Ramos (cell line): ENCODE results near the gene NUFIP1.
"Not testable (repeated sequence)": the region's sequence is repeated elsewhere in the genome, so short reads cannot be mapped to it uniquely, and the experiment has no call there.

Experiments
- in situ Hi-C: fragments of 300-500 bp; cut with MboI; formaldehyde crosslinking; loops from one replicate; pipeline ENCODE4 v1.14.3; 2022; ENCODE audit warnings: low sequenced_read_pairs; ENCODE audit not compliant: unreplicated experiment

NUFIP1 gene

GRCh38 chr13:44921931-44922758, 67.1 kb downstream of the NUFIP1 start:
- in situ Hi-C loops: no loop called here

- in situ Hi-C loops: no loop called here
Observed at GRCh38 chr13:44921246-44921877, 67.9 kb downstream of the NUFIP1 start.

GRCh38 chr13:44920013-44920412, 69.3 kb downstream of the NUFIP1 start:
- in situ Hi-C loops: no loop called here

- in situ Hi-C loops: no loop called here
Observed at GRCh38 chr13:44919104-44919804, 70.0 kb downstream of the NUFIP1 start.

- in situ Hi-C loops: no loop called here
Observed at GRCh38 chr13:44918326-44919103, 70.8 kb downstream of the NUFIP1 start.

- in situ Hi-C loops: no loop called here
Observed at GRCh38 chr13:44917589-44918325, 71.5 kb downstream of the NUFIP1 start.

- in situ Hi-C loops: no loop called here
Observed at GRCh38 chr13:44912278-44913016, 76.8 kb downstream of the NUFIP1 start.

GRCh38 chr13:44908712-44909111, 80.6 kb downstream of the NUFIP1 start:
- in situ Hi-C loops: no loop called here

GRCh38 chr13:44908266-44908665, 81.0 kb downstream of the NUFIP1 start:
- in situ Hi-C loops: no loop called here

- in situ Hi-C loops: no loop called here
Observed at GRCh38 chr13:44906713-44907112, 82.6 kb downstream of the NUFIP1 start.

GRCh38 chr13:44906230-44906629, 83.0 kb downstream of the NUFIP1 start:
- in situ Hi-C loops: no loop called here

GRCh38 chr13:44905556-44905955, 83.7 kb downstream of the NUFIP1 start:
- in situ Hi-C loops: no loop called here

GRCh38 chr13:44904967-44905366, 84.3 kb downstream of the NUFIP1 start:
- in situ Hi-C loops: no loop called here

GRCh38 chr13:44903574-44903985, 85.7 kb downstream of the NUFIP1 start:
- in situ Hi-C loops: no loop called here

GRCh38 chr13:44902738-44903137, 86.5 kb downstream of the NUFIP1 start:
- in situ Hi-C loops: no loop called here

- in situ Hi-C loops: no loop called here
Observed at GRCh38 chr13:44899967-44900366, 89.3 kb downstream of the NUFIP1 start.

GRCh38 chr13:44898308-44898707, 91.0 kb downstream of the NUFIP1 start:
- in situ Hi-C loops: not testable (repeated sequence)

- in situ Hi-C loops: no loop called here
Observed at GRCh38 chr13:44895953-44896335, 93.3 kb downstream of the NUFIP1 start.
